ENCODE data around the gene NDUFAF8.

GRCh38 chr17:81197831-81198490 is 41.2 kb upstream of the NDUFAF8 start:
- TF ChIP-seq SMC3 (conservative IDR thresholded peaks at IDR 0.05; ENCODE audit: poor library complexity) (no peak), CTCF (IDR thresholded peaks at IDR 0.05; ENCODE audit: poor library complexity, severe bottlenecking) (no peak), EP300 (conservative IDR thresholded peaks at IDR 0.05; ENCODE audit: poor library complexity, severe bottlenecking) (no peak), EZH2 (IDR thresholded peaks at IDR 0.05; ENCODE audit: borderline replicate concordance, insufficient read depth, low read length, poor library complexity, severe bottlenecking) (no peak), POLR2AphosphoS5 (IDR thresholded peaks at IDR 0.05) (no peak), REST (IDR thresholded peaks at IDR 0.05; ENCODE audit: borderline replicate concordance) (no peak), TAF1 (IDR thresholded peaks at IDR 0.05; ENCODE audit: low read depth) (no peak), MXI1 (conservative IDR thresholded peaks at IDR 0.05; ENCODE audit: poor library complexity, severe bottlenecking) (no peak)

All from neural cell (in vitro differentiated cells).